ENCODE results near the gene NOTCH1. TPM values are rescaled to one million over a fixed set of nuclear protein-coding genes. Genes with fewer than 3 reads are reported as not detected.

The NOTCH1 gene
- total and polyA plus RNA-seq, 8 donors = 9.3 to 39.8 (median 22.5) TPM

DNA sequence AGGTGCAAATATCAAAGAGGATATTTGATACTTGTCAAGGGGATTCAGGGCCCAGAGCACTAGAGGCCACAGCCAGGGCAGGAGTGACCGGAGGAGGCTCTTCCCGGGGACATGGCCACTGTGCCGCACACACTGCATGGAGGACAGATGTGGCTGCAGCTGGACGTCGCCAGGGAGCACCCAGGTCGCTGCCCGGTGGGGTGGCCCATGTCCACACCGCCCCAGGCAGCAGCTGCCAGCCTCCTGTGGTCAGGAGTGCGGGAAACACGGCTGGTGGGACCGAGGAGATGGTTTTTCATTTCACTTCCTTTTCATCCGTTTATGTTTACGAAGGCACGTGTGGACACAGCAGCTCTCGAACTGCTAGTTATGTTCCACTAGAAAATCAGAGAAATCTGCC is 78.1 kb downstream of the NOTCH1 start:
- DNase-seq (no peak), FAIRE-seq (no peak), ATAC-seq (no peak)
- TF ChIP-seq, protein P1, sequence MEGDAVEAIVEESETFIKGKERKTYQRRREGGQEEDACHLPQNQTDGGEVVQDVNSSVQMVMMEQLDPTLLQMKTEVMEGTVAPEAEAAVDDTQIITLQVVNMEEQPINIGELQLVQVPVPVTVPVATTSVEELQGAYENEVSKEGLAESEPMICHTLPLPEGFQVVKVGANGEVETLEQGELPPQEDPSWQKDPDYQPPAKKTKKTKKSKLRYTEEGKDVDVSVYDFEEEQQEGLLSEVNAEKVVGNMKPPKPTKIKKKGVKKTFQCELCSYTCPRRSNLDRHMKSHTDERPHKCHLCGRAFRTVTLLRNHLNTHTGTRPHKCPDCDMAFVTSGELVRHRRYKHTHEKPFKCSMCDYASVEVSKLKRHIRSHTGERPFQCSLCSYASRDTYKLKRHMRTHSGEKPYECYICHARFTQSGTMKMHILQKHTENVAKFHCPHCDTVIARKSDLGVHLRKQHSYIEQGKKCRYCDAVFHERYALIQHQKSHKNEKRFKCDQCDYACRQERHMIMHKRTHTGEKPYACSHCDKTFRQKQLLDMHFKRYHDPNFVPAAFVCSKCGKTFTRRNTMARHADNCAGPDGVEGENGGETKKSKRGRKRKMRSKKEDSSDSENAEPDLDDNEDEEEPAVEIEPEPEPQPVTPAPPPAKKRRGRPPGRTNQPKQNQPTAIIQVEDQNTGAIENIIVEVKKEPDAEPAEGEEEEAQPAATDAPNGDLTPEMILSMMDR (IDR thresholded peaks at IDR 0.05) = no peak
- H3K9me3 ChIP-seq = no peaks in the 10 kb centered on the region
- no peaks in the 10 kb centered on the region for H3K27me3 ChIP-seq
- no peak overlapping the region for H3K4me3 ChIP-seq
- no peak overlapping the region for H3K27ac ChIP-seq
- no peaks in the 10 kb centered on the region for H3K4me1 ChIP-seq
- intact Hi-C loops (cut with DNase I) = no loop called here
- WGBS, 2 donors = 84 to 86% methylated on average over 15 of the region's 15 CpGs
- H3K36me3 ChIP-seq = peaks cover 19 to 89% (median 58%) of the 10 kb centered on the region in 3 donors

DNA sequence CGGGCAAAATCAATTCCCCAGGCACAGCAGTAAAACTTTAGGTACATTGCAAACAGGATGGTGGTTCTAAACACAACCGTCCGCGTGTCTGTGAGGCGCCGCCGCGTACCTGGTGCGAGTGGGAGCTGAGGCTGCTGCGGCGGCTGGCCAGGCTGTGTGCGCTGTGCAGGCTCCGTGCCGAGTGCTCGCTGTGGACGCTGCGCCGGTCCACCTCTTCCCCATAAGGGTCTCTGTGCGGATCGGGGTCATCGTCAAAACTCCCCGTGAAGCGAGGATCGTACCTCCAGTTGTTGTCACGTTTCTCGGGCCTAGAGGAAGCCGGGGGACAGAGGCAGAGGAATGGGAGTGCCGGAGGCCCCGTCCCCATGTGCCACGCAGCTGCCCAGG is 79.7 kb downstream of the NOTCH1 start:
- ATAC-seq = no peak
- Histone ChIP-seq H3K4me1 (no peaks in the 10 kb centered on the region), H3K27ac (no peak overlapping the region), H3K27me3 (no peaks in the 10 kb centered on the region), H3K9me3 (no peaks in the 10 kb centered on the region), H3K36me3 (peaks cover 19 to 90% (median 56%) of the 10 kb centered on the region in 3 donors), H3K4me3 (no peak overlapping the region)
- DNase-seq = no peak
- intact Hi-C loops (cut with DNase I) = no loop called here
- TF ChIP-seq, protein P1 (IDR thresholded peaks at IDR 0.05) = no peak
- FAIRE-seq = no peak
- 96 to 97% methylated on average over 30 of the region's 30 CpGs for WGBS, 2 donors

DNA sequence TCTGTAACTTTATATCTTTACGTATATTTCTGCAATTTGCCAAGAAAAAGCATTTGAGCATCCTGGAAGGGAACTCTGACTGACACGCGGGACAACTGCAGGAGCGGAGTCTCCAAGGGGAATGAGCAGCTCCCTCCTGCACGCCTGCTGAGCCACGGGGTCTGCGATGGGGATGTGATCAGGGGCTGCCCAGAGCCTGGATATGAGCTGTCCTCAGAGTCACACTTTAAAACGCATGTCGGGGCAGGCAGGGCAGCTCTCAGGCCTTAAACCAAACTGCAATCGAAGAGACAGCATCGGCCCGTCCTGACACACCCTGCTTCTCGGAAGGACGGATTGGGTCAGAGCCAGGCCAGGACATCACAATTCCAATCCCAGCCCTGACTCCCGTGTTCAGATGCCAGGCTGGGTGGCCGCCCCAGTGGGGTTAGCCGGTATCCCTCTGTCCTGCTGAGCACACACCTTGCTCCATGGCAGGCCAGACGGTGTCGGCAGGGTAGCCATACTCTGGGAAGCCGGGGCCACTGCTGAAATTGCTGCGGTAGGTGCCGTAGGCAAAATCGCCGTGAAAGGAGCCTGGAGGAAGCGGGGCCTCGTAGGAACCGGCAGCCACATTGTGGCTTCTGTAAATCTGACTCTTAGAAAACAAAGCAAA is 80.2 kb downstream of the NOTCH1 start:
- Histone ChIP-seq H3K4me1 (no peaks in the 10 kb centered on the region), H3K27me3 (no peaks in the 10 kb centered on the region), H3K9me3 (no peaks in the 10 kb centered on the region), H3K4me3 (no peak overlapping the region), H3K36me3 (peaks cover 19 to 90% (median 56%) of the 10 kb centered on the region in 3 donors), H3K27ac (no peak overlapping the region)
- no peak for ATAC-seq
- TF ChIP-seq, protein P1 (IDR thresholded peaks at IDR 0.05) = no peak
- FAIRE-seq = no peak
- peak in 1 of 6 donors; percentile 54 for DNase-seq
- 93 to 96% methylated on average over 27 of the region's 27 CpGs for WGBS, 2 donors
- intact Hi-C loops (cut with DNase I) = no loop called here

DNA sequence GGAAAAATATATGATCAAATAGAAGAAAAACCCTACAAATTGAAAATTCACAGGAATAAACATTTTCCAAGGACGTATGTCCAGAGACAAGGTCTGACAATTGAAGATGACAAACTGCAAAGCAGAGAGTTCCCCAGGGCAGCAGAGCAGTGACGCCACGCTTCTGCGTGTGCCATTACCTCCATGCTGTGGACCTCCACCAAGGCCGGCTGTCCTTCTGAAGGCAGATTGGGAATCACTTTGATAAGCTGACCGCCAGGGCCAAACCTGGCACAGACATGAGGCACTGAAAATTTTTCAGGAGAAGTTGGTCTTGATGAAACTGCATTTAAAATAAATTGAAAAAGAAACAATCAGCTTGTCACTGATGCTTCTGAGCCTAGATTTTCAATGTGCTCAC is 81.6 kb downstream of the NOTCH1 start:
- no peak for ATAC-seq
- no peak for DNase-seq
- Histone ChIP-seq H3K9me3 (no peaks in the 10 kb centered on the region), H3K4me1 (no peaks in the 10 kb centered on the region), H3K36me3 (peaks cover 19 to 93% (median 66%) of the 10 kb centered on the region in 3 donors), H3K27me3 (no peaks in the 10 kb centered on the region), H3K27ac (no peak overlapping the region), H3K4me3 (no peak overlapping the region)
- TF ChIP-seq, protein P1 (IDR thresholded peaks at IDR 0.05) = no peak
- intact Hi-C loops (cut with DNase I) = no loop called here
- 86% methylated on average over 6 of the region's 6 CpGs for WGBS, 2 donors
- no peak for FAIRE-seq

DNA sequence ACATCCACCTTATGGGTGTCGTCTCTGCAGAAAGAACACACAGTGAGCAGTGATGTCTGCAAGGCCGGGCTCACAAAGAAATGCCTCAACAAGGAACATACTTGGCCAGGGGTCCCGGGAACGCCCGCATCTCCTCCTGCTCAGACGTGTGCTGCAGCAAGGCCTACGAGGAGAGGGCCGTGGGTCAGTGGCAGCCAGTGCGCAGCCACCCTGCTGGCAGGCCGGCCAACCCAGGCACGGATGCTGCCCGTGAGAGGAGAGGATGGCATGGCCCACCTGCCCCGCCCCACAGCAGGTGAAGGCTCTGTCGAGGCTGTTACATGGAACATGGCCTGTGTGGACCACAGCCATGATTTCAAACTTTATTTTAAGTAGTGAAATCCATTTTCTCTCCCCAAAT is 82.3 kb downstream of the NOTCH1 start:
- H3K9me3 ChIP-seq = no peaks in the 10 kb centered on the region
- intact Hi-C loops (cut with DNase I) = no loop called here
- no peak overlapping the region for H3K4me3 ChIP-seq
- no peak overlapping the region for H3K27ac ChIP-seq
- ATAC-seq = no peak
- 91 to 93% methylated on average over 14 of the region's 14 CpGs for WGBS, 2 donors
- peaks cover 22 to 99% (median 73%) of the 10 kb centered on the region in 3 donors for H3K36me3 ChIP-seq
- FAIRE-seq = no peak
- TF ChIP-seq, protein P1 (IDR thresholded peaks at IDR 0.05) = no peak
- H3K27me3 ChIP-seq = no peaks in the 10 kb centered on the region
- H3K4me1 ChIP-seq = no peaks in the 10 kb centered on the region
- DNase-seq = no peak
